NCI-H1930 (cell line): ENCODE data around the gene SLC7A9.
"Not testable (repeated sequence)": the region's sequence is repeated elsewhere in the genome, so short reads cannot be mapped to it uniquely, and the experiment has no call there.

Experiments used
- DNase-seq, 2 experiments: peaks; one replicate each; lab custom pipeline; 2025; lab: John Stamatoyannopoulos, UW

Gene SLC7A9

DNA sequence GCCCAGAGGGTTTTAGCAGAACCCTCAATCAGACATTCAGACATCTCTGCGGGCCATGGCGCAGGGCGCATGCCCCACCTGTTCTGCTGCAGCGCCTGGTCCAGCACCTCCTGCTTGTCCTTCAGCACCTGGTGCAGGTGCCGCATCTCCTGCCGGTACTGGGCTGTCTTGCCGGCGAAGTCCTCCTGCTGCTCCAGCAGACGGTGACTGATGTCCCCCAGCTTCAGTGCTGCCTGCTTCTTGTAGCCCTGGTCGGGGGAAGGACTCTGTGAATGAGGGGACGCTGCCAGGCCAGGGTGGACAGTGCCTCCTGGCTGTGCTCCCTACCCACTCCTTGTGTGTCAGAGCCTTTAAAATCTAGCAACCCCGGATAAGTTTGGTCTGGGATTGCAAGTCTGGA, 12.2 kb upstream of the SLC7A9 start:
- no peak for DNase-seq

DNA sequence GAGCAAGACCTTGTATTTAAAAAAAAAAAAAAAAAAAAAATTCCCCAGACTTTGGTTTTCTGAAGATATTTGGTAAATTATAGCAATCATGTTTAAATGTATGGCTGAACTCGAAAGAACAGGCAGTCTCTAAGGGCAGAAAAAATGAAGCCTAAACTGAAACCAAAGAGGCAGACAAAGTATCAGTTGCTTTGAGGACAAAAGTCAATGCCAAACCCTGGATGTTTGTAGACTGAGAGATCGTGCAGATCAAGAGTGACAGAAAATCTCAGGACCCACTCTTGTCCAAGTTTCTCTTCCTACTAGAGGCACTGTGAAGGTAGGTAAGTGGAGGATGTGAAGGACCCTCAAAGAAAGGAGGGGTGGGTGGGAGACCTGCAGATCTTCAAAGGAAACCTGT, 11.1 kb upstream of the SLC7A9 start:
- no peak for DNase-seq

DNA sequence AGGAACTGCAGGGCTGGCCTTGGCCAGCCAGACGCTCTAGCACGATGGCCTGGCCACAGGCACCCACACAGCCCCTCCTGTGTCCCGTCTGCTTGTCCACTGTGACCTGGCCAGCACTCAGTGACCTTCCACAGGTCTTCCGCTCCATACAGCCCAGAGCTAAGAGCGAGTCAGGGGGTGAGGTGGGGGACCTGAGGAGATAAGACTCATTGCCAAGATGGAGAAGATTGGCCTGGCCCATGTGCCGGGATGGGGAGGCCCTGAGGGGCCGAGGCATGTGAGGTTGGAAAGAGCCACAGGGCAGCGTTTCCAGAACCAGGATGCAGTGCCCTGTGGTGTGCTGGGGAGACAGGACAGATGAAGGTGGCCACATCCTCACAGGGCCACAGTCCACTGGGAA, 10.2 kb upstream of the SLC7A9 start:
- no peak for DNase-seq

DNA sequence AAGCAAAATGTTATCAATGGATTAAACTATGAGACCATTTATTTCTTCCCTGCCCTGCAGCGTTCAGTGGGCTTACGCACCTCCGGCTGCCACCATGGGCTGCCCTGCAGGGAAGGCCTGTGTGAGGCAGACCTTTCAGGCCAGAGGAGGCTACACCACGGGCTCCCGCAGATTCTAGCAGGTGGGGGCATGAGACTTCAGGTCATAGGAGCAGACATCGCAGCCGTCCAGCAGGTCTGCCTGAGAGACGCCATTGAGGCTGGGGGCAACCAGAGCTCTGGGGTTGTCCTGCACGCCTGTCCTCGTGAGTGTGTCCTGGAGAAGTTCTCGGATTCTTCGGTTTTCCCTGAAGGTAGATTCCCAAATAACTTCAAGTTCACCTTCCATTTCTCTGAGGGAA, 9.4 kb upstream of the SLC7A9 start:
- DNase-seq, result no peak

DNA sequence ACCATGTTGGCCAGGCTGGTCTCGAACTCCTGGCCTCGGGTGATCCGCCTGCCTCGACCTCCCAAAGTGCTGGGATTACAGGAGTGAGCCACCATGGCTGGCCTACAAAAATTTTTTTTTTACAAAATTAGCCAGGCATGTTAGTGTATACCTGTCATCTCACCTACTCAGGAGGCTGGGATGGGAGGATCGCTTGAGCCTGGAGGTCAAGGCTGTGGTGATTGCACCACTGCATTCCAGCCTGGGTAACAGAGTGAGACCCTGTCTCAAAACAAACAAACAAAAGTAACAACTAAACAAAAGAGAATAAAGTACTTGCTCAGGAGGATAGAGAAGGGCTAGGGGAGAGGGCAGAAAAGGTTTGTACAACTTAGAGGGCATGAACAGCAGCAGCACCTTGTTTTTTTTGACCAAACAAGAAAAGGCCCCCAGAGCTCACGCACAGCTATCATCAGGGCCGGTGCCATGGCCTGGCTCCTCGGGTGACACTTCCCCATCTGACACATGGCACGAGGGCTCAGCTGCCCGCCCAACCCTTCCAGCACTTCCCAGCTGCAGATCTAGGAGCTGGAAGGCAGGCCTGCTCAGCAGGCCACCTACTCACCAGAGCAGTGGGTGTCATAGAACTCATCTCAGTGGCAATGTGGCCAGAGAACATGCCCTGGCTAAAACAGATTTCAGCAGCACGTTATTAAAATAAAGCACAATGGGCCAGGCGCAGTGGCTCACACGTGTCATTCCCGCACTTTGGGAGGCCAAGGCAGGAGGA, 8.6 kb upstream of the SLC7A9 start:
- DNase-seq, result no peak

DNA sequence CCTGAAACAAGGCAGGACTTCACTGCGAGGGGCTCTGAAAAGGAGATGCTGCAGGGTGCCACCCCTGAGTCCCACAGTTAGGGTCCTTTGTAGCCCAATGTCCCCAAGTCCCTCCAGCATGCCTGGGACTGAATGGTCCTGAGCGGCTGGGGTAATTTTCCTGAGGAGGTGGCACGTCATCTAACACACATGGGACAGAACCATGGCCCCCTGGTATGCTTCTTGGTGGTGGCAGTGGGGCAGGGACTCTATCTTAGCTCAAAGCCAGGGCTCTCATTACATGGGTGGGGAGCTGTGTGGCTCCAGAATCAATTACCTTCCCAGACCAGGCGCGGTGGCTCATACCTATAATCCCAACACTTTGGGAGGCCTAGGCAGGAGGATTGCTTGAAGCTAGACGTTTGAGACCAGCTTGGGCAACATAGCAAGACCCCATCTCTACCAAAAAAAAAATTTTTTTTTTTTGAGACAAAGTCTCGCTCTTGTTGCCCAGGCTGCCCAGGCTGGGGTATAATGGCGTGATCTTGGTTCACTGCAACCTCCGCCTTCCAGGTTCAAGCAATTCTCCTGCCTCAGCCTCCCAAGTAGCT, 7.9 kb upstream of the SLC7A9 start:
- no peak for DNase-seq

DNA sequence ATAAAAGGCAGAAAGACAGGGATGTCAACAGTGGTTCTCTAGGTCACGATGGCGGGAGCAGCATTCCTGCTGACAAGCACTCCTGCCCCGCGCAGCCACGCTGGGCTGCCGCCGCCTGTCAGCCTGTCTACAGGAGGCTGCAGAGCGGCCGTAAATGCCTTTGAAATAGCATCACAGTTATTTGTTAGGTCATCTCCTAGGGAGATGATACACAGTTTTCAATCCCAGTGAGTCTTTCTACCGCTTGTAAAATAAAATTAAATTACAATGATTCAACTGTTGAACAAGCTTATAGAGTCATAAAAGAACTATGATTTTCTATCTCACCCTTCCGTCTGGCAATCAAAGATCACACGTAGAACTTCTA, 7.3 kb upstream of the SLC7A9 start:
- DNase-seq, result no peak

DNA sequence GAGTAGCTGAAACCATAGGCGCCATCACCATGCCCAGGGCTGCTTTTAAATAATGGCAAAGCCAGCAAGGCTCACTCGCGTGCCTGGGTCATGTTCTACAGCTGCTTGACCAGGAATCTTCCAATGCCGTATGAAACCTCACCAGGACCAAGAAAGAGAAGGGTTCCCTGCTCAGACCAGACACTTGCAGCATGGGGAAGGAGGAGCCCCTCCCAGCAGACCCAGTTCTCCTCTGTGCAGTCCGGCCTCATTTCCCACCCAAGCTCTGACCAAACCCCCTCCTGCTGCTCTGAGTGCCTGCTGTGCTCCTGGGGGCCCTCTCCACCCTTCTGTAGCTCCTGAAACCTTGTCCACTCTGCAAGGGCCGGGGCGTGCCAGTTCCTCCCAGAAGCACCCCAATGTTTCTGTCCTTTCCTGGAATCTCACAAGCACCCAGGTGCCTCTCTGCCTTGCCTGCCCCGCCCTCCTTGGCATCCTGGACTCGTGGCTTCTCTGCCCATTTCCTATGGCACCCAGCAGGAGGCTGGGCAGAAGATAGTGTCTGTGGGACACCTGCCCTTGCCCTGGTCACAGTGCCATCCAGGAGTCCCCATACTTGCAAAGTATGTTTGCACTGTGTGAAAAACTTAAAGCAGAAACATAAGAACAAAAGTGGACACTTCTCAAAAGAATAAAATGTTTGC, 6.8 kb upstream of the SLC7A9 start:
- no peak for DNase-seq

DNA sequence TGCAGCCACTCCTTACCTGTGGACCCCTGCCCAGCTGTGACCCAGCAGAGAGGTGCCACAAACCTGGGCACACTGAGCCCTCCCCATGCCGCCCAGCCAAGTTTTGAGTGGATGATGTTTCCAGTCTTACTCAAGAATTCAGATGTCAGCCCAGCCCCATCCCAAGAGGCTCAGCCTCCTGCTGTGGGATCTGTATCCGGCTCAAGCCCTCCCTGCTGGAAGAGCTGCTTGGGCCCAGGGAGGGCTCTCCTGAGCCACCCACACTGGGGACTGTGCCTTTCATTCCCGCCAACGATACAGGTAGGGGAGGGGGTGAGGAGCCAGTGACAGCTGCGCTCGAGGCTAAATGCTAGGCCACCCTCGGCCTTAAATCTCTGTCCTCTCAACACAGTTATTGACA, 5.9 kb upstream of the SLC7A9 start:
- no peak for DNase-seq

DNA sequence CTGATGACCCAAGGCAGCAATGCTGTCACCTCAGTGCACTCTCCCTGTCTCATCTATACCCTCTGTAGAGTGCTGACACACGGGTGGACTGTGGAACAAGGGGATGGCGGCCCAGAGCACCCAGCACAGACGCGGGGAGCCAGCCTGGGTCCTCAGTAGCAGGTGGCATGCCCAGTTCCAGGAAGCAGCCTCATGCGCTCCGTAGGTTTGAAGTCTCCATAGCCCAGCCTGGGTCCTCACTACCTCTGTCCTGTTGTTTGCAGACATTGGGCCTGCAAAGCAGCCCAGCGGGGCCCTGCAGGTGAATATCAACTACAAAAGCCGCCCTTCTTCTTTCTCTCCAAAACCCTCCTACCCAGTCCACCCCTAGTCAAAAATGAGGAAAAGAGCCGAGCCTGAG, 5.0 kb upstream of the SLC7A9 start:
- no peak for DNase-seq

DNA sequence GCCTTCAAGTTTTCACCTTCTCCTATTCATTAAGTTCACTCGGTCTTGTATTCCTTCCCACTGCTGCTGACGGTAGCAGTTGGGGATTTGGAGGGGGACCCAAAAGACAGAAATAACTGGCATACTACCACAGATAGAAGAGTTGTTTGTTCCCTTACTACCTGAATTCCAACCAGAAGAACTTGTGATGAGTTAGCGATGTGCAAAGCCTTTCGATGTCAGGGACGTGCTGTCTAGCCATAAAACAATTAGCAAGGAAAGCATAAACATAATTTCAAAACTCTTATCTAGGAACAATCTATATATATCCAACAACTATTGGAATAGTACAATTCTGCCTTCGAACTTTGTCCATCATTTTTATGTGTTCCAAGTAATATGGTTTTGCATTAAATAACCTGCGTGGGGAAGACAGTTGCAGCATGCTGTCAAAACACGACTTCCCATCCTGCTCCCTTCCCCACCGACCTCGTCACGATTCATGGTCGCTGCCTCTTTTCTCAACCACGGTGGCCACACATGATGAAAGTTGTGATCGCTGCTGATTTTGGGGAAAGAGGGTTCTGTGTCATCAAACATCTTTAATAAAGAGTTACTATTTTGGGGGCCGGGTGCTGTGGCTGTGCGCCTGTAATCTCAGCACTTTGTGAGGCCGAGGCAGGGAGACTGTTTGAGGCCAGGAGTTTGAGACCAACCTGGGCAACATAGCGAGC, 3.8 kb upstream of the SLC7A9 start:
- no peak for DNase-seq

DNA sequence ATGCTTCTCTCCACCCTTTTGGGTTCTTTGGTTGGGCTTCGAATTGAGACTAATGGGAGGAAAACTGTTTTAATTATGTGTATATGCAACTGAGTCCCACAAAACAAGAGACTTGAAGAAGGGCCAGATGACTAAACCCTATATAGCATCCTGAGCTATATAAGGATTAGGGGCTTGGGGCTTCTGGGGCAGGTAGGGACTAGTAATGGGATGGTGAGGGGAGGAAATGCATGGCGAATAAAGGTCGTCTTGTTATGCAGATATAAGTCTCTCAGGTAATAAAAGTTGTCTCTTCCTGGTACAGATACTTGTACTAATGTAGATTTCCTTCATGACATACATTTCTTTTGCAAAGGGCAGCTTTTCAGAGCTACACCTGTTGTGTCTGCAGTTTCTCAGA, 2.8 kb upstream of the SLC7A9 start:
- no peak for DNase-seq

DNA sequence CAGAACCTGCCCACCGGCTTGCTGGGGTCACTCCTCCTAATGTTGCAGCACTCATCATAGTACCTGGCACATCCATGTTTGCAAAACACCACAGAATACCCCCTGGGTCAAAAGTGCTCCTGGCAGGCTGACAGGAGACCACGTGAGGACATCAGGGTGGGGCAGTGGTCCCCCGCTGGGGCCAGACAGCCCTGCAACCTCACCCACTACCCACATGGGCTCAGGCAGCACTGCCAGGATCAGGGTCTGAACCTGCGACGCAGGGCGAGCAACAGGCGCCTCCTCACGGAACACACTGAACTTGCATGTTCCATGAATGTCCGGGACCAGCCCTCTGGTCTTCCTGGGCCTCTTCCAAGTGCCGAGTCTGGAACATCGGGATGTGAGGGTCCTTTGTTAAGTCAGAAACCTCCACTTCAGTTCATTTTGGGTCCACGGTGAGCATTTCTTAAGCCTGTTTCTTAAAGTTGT, 1.4 kb upstream of the SLC7A9 start:
- no peak for DNase-seq

DNA sequence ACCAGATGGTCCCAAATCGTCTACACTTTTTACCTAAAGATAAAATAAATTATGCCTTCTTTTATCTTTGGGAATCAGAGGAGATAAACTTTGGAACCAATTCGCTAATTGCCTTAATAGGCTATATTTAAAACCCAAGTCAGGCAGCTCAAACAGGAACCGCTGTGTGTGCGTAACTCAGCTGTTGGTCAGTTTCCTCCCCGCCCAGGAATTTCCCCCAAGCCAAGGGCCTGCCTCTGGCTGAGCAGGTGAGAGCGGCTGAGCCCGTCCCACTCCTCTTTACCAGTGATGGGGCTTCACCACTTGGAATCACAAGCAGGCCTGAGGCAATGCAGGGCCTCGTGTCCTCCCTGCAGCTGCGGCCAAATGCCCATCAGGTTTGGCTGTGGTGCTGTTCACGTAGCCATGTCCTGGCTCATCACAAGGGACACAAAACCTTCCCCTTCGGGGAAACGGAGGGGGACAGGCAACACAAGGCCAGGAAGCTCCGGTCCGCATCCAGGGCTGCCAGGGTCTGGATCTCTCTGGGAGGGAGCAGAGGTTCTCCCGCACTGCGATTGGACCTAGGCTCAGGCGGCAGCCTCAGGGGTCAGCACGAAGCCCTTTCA, 503 bp upstream of the SLC7A9 start:
- no peak for DNase-seq

DNA sequence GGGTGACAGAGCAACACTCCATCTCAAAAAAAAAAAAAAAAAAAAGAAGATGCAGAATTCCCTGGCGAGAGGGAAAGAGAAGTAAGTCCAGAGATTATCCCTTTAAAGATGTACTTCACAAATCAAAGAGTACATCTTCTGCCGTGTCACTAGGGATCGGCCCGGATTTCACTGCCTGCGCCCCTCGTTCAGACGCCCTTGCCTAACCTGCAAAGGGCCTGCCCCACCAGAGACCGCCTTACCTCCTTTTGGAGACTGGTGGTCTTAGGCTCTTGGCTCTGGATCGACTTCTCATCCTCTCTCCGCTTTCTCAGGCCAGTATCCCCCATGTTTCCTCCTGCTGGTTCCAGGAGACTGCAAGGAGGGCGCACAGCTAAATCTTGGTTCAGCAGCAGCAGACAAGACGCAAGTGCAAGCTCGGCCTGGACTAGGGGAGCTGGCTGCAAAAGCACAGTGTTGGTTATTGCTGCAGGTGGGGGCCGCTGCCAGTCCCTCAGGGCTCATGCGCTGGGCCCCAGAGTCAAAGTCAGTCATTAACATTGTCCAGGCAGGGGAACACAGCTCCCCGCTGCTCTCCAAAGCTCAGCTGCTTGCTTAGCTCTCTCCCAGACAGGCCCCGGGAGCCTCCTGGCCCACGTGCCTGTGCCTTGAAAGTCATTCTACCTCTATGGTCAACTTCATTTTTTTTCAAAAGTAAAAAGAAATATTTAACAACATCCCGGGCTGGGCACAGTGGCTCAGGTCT, 1.2 kb downstream of the SLC7A9 start:
- DNase-seq, result no peak

DNA sequence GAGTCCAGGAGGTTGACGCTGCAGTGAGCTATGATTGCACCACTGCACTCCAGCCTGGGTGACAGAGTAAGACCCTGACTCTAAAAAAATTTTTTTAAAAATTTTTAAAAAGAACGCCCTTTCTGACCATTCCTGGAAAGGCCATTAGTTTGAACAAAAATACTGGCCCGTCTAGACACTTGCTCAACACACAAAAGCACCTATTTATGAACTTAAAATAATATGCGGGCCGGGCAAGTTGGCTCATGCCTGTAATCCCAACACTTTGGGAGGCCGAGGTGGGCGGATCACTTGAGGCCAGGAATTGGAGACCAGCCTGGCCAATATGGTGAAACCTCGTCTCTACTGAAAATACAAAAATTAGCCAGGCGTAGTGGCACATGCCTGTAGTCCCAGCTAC, 2.1 kb downstream of the SLC7A9 start:
- DNase-seq, result not testable (repeated sequence)

DNA sequence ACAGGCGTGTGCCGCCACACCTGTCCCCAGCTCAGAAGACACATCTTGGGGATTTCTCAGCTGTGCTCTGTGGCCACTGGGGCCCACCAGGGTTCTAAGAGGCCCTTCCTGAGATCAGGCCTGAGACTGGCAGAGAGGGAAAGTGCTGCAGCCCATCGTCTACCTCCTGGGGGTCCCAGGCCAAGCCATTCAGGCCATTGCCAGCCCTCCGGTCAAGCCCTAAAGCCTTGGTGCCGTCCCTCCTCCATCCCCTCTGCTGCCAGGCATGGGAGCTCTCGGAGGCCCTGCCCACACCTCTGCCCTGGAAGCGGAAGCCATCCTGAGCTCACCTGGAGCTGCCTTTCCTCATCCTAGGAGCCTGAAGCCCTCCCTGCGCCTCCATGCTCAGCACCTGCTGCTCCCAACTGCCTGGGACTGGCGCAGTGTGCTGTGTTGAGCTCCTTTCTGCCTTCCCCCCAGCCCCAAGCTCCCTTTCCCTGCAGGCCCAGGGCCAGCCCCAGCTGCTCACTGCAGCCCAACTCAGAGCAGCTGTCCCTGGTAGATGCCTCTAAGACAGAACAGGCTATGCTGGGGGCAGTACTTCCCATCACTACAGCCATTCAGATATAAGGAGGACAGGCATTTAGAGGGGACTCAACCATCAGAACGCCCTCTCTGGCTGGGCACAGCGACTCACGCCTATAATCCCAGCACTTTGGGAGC, 2.9 kb downstream of the SLC7A9 start:
- DNase-seq, result no peak

DNA sequence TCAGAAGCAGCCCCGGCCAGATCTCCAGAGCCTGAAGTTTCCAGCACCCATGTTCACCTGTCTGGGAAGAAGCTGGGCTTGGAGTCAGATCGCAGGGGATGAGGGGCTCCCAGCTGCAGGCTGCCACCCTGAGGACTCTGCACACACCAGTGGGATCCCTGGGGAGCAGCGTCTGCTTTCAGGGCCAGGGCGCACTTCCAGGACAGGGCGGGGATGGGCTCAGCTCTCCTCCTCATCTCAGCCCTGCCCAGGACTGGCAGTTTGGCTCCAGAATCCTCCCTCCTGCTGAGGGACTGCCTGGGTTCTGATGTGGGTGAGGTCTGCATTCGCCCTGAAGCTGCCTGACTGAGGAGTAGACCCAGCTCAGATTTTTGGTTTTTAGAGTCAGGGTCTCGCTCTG, 3.5 kb downstream of the SLC7A9 start:
- no peak for DNase-seq

DNA sequence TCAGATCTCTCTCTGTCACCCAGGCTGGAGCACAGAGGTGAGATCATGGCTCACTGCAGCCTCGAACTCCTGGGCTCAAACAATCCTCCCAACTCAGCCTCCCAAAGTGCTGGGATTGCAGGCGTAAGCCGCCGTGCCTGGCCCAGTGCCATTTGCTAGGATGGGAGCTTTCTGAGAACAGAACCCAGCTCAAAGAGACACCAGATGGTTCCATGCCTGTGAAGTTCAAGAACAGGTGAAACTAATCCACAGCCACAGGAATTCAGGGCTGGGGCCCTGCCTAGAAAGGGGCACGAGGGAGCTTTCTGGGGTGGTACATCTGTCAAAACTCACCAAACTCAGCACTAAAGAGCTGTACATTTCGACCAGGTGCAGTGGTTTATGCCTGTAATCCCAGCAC, 4.2 kb downstream of the SLC7A9 start:
- DNase-seq, result no peak

DNA sequence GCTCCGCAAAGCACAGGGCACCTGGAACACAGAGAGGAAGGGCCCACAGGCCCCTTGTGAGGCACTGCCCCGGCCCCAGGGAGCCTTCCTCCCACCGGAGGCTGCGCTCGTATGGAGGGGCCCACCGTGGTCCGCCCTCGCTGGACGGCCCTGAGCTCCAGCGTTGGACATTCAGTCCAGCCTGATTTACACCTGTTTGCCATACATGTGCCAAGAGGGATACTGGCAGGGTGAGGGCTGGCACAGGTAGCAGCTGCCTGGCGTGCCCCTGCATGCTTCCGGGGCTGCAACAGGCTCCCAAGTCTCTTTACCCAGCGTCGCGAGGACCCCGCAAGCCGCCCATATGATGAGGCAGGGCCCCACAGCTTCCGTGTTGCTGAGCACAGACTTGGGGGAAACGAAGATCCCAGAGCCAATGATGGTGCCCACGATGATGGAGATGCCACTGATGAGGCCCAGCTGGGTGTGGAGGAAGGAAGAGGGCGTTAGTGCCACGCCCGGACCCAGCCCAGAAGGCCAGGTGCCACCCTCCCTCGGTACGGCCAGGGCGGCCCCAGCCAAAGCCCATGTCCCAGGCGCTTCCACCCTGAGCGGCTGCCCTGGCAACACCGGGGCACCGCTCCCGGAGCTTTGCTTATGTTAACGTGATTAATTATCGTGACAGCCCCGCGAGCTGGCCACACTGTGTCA, 5.1 kb downstream of the SLC7A9 start:
- DNase-seq, result no peak
